Liver (tissue), 9 donors: ENCODE measurements around the gene ERP27. TPM values are rescaled to one million over a fixed set of nuclear protein-coding genes. Genes with fewer than 3 reads are reported as not detected.

Source experiments
- DNase-seq: peaks from one replicate; pipeline ENCODE4 v3.0.0-alpha.2; 2017; ENCODE audit warnings: low spot score
- H3K27ac ChIP-seq, 2 donors: one replicate each; pipeline ENCODE4 v1.7.0; 2013; ENCODE audit warnings: inconsistent platforms in 2 of 2, low read length in 2 of 2, control low read depth in 1 of 2, low read depth in 1 of 2, mild to moderate bottlenecking in 1 of 2
- H3K27me3 ChIP-seq, 4 donors: one replicate each; pipeline versions ENCODE4 v1.6.1 to v1.7.0; 2013; ENCODE audit warnings: low read length in 3 of 4, inconsistent platforms in 1 of 4, mild to moderate bottlenecking in 1 of 4, moderate library complexity in 1 of 4; ENCODE audit not compliant: control insufficient read depth in 4 of 4, insufficient read depth in 4 of 4
- H3K36me3 ChIP-seq, 4 donors: one replicate each; pipeline versions ENCODE4 v1.6.1 to v1.7.0; 2013; ENCODE audit warnings: low read length in 3 of 4, mild to moderate bottlenecking in 3 of 4, low read depth in 1 of 4, moderate library complexity in 1 of 4; ENCODE audit not compliant: control insufficient read depth in 4 of 4, insufficient read depth in 3 of 4
- H3K4me1 ChIP-seq, 4 donors: one replicate each; pipeline versions ENCODE4 v1.6.1 to v1.7.0; 2013; ENCODE audit warnings: low read length in 3 of 4, mild to moderate bottlenecking in 3 of 4, moderate library complexity in 1 of 4; ENCODE audit not compliant: control insufficient read depth in 4 of 4, insufficient read depth in 4 of 4
- H3K4me3 ChIP-seq, 3 donors: one replicate each; pipeline versions ENCODE4 v1.6.1 to v1.7.0; 2013; ENCODE audit warnings: low read length in 3 of 3, control low read depth in 1 of 3, low read depth in 1 of 3, mild to moderate bottlenecking in 1 of 3
- H3K9ac ChIP-seq, 2 donors: one replicate each; pipeline ENCODE4 v1.7.0; 2013; ENCODE audit warnings: low read length in 2 of 2, mild to moderate bottlenecking in 2 of 2, moderate library complexity in 2 of 2, control low read depth in 1 of 2, low read depth in 1 of 2
- H3K9me3 ChIP-seq, 4 donors: one replicate each; pipeline versions ENCODE4 v1.6.1 to v1.7.0; 2013; ENCODE audit warnings: low read length in 3 of 4; ENCODE audit not compliant: control insufficient read depth in 4 of 4
- ATF3 ChIP-seq: IDR thresholded peaks from 2 replicates; pipeline ENCODE4 v1.6.1; 2016; ENCODE audit warnings: antibody characterized with exemption
- CTCF ChIP-seq: fragments of 150-350 bp; IDR thresholded peaks from 2 replicates; pipeline ENCODE4 v1.5.1; 2017; ENCODE audit warnings: improper control_type of control experiment, low read depth, low read length; ENCODE audit not compliant: missing input control
- EGR1 ChIP-seq, 2 donors: IDR thresholded peaks; 2 replicates each; pipeline ENCODE4 v1.6.1; 2016 to 2018; ENCODE audit warnings: antibody characterized with exemption in 2 of 2, low read depth in 2 of 2
- FOXA2 ChIP-seq: IDR thresholded peaks from 2 replicates; pipeline ENCODE4 v1.6.1; 2016; ENCODE audit warnings: antibody characterized with exemption
- GABPA ChIP-seq, 2 donors: IDR thresholded peaks in 1 of 2; conservative IDR thresholded peaks in 1 of 2; 2 replicates each; pipeline ENCODE4 v1.6.1; 2016; ENCODE audit warnings: antibody characterized with exemption in 2 of 2, mild to moderate bottlenecking in 1 of 2, moderate library complexity in 1 of 2
- HNF4A ChIP-seq, 2 donors: conservative IDR thresholded peaks; 2 replicates each; pipeline ENCODE4 v1.6.1; 2016; ENCODE audit warnings: antibody characterized with exemption in 2 of 2, mild to moderate bottlenecking in 2 of 2
- HNF4G ChIP-seq: IDR thresholded peaks from 2 replicates; pipeline ENCODE4 v1.6.1; 2016; ENCODE audit warnings: antibody characterized with exemption
- JUND ChIP-seq, 2 donors: IDR thresholded peaks; 2 replicates each; pipeline ENCODE4 v1.6.1; 2016; ENCODE audit warnings: antibody characterized with exemption in 2 of 2
- NR2F2 ChIP-seq: IDR thresholded peaks from 2 replicates; pipeline ENCODE4 v1.6.1; 2016; ENCODE audit warnings: antibody characterized with exemption
- RAD21 ChIP-seq, 2 donors: IDR thresholded peaks; 2 replicates each; pipeline ENCODE4 v1.6.1; 2016; ENCODE audit warnings: antibody characterized with exemption in 2 of 2, mild to moderate bottlenecking in 2 of 2
- RXRA ChIP-seq, 2 donors: IDR thresholded peaks; 2 replicates each; pipeline ENCODE4 v1.6.1; 2017 to 2018; ENCODE audit warnings: antibody characterized with exemption in 2 of 2, mild to moderate bottlenecking in 1 of 2
- SP1 ChIP-seq: IDR thresholded peaks from 2 replicates; pipeline ENCODE4 v1.6.1; 2018; ENCODE audit warnings: antibody characterized with exemption, mild to moderate bottlenecking
- YY1 ChIP-seq: IDR thresholded peaks from 2 replicates; pipeline ENCODE4 v1.6.1; 2016; ENCODE audit warnings: antibody characterized with exemption, mild to moderate bottlenecking
- ZBTB33 ChIP-seq: IDR thresholded peaks from 2 replicates; pipeline ENCODE4 v1.6.1; 2016; ENCODE audit warnings: antibody characterized with exemption
- WGBS: extraction: QIAGEN DNeasy Blood & Tissue Kit; methylation state at CpG from one replicate; pipeline ENCODE4 v1.1.7; 2013; 5-methylcytosine and 5-hydroxymethylcytosine counted together
- polyA plus RNA-seq, 2 donors: library from polyadenylated mRNA; stranded (reverse) in 1 of 2; unstranded in 1 of 2; fragments of 200-250 nt in 1 of 2; fragments of >200 nt in 1 of 2; fragmentation: Nextera tagmentation in 1 of 2; extraction: Ambion mirVana in 1 of 2; gene quantifications; one replicate each; pipeline versions ENCODE4 v1.2.1 to v1.2.3, GENCODE V29; 2013 to 2015
- total RNA-seq, 2 donors: library from RNA; depleted of rRNA; stranded (reverse); fragments of >200 nt; gene quantifications; one replicate each; pipeline ENCODE4 v1.2.3, GENCODE V29; 2014
- TF ChIP-seq, protein P1 (sequence below): IDR thresholded peaks from 2 replicates; pipeline ENCODE4 v1.6.1; 2016; ENCODE audit warnings: antibody characterized with exemption, mild to moderate bottlenecking
- TF ChIP-seq, protein P2 (sequence below): IDR thresholded peaks from 2 replicates; pipeline ENCODE4 v1.6.1; 2016; ENCODE audit warnings: antibody characterized with exemption
- donor health status: healthy.
- donor health status: healthy.
- donor health status: healthy.
- donor health status: healthy.
- donor health status: healthy.

ERP27 gene
- total and polyA plus RNA-seq, 4 donors = 0.14 to 5.8 (median 0.51) TPM

DNA sequence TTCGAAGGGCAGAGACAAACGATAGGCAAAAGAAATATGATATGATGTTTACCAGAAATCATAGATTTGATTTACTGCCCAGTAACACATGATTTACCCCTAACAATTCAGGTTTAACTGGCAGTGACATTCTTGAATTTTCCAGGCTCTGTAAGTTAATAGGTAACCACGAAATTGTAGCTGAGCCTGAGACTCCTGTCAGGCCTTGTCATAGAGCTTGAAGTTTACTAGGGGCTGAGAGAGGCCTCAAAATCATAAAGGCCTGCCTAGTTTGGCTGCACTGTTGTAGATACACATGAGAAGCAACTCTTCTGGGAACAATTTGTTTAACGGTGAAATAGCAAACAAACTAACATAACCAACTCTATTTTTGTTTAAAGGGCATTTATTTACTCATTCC lies 3.3 kb downstream of the ERP27 start:
- H3K27ac ChIP-seq = no peak overlapping the region
- H3K36me3 ChIP-seq = no peaks in the 10 kb centered on the region
- H3K9me3 ChIP-seq = no peaks in the 10 kb centered on the region
- WGBS = 40% methylated on average over 4 of the region's 4 CpGs
- TF ChIP-seq, protein P1, sequence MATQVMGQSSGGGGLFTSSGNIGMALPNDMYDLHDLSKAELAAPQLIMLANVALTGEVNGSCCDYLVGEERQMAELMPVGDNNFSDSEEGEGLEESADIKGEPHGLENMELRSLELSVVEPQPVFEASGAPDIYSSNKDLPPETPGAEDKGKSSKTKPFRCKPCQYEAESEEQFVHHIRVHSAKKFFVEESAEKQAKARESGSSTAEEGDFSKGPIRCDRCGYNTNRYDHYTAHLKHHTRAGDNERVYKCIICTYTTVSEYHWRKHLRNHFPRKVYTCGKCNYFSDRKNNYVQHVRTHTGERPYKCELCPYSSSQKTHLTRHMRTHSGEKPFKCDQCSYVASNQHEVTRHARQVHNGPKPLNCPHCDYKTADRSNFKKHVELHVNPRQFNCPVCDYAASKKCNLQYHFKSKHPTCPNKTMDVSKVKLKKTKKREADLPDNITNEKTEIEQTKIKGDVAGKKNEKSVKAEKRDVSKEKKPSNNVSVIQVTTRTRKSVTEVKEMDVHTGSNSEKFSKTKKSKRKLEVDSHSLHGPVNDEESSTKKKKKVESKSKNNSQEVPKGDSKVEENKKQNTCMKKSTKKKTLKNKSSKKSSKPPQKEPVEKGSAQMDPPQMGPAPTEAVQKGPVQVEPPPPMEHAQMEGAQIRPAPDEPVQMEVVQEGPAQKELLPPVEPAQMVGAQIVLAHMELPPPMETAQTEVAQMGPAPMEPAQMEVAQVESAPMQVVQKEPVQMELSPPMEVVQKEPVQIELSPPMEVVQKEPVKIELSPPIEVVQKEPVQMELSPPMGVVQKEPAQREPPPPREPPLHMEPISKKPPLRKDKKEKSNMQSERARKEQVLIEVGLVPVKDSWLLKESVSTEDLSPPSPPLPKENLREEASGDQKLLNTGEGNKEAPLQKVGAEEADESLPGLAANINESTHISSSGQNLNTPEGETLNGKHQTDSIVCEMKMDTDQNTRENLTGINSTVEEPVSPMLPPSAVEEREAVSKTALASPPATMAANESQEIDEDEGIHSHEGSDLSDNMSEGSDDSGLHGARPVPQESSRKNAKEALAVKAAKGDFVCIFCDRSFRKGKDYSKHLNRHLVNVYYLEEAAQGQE = no peak
- TF ChIP-seq HNF4A (conservative IDR thresholded peaks at IDR 0.05) = no peak
- TF ChIP-seq YY1 = no peak
- TF ChIP-seq RAD21 (IDR thresholded peaks at IDR 0.05) = no peak
- no peak for TF ChIP-seq RXRA (IDR thresholded peaks at IDR 0.05)
- no peak for TF ChIP-seq ATF3
- TF ChIP-seq HNF4G = no peak
- TF ChIP-seq ZBTB33 = no peak
- H3K4me3 ChIP-seq = no peak overlapping the region
- no peaks in the 10 kb centered on the region for H3K27me3 ChIP-seq
- H3K9ac ChIP-seq = no peak overlapping the region
- no peaks in the 10 kb centered on the region for H3K4me1 ChIP-seq
- DNase-seq = no peak

GRCh38 chr12:14934511-14934910 lies 3.8 kb downstream of the ERP27 start:
- Histone ChIP-seq H3K4me3 (no peak overlapping the region), H3K4me1 (no peaks in the 10 kb centered on the region), H3K27ac (no peak overlapping the region), H3K9me3 (no peaks in the 10 kb centered on the region), H3K27me3 (no peaks in the 10 kb centered on the region), H3K36me3 (no peaks in the 10 kb centered on the region), H3K9ac (no peak overlapping the region)
- WGBS = 96% methylated on average over 2 of the region's 2 CpGs
- DNase-seq = no peak
- TF ChIP-seq YY1 = no peak
- no peak for TF ChIP-seq HNF4A (conservative IDR thresholded peaks at IDR 0.05)
- TF ChIP-seq JUND (IDR thresholded peaks at IDR 0.05) = no peak
- TF ChIP-seq GABPA (IDR thresholded peaks at IDR 0.05 in 1 of 2, conservative IDR thresholded peaks at IDR 0.05 in 1 of 2) = no peak
- TF ChIP-seq HNF4G = no peak
- no peak for TF ChIP-seq SP1
- TF ChIP-seq NR2F2 = no peak

DNA sequence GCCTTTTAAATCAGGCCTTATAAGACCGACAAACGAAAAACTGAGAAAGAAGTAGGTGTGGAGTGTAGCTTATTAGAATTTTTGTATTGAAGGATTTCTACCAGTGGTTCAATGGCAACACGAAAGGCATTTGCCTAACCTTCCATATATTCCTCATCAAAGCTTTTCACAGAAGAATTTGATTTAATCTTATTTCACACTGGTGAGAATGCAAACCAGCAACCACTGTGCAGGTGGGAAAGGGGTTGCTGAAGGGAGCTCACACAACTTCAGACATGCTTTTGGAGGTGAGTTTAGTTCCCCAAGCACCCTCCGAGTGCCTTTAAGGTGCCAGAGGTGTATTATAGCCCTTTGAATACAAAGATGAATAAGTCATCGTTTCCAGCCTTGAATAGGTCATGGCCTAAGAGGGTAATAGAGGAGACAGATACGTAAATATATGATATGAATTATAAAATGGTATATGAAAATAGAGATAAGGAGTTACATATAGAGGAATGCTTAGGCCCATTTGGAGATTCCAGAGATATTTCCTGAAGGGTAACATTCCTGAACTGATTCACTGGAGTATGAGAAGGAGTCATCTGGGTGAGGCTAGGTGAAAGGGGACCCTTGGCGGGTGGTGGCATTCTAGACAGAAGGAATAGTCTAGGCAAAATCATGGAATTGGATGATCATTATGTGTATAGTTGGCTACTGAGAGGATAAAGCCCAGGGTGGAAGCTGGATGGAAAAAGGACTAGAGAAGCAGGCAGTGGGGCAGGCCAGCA lies 6.4 kb downstream of the ERP27 start:
- no peaks in the 10 kb centered on the region for H3K9me3 ChIP-seq
- 96% methylated on average over 7 of the region's 7 CpGs for WGBS

More for the DNA sequence above, 6.4 kb downstream of the ERP27 start:
- no peak overlapping the region for H3K9ac ChIP-seq
- no peaks in the 10 kb centered on the region for H3K27me3 ChIP-seq
- no peak for DNase-seq
- no peak overlapping the region for H3K27ac ChIP-seq
- H3K36me3 ChIP-seq = no peaks in the 10 kb centered on the region
- TF ChIP-seq GABPA (IDR thresholded peaks at IDR 0.05 in 1 of 2, conservative IDR thresholded peaks at IDR 0.05 in 1 of 2) (no peak), RXRA (IDR thresholded peaks at IDR 0.05) (no peak), YY1 (no peak), ATF3 (no peak), CTCF (no peak), EGR1 (IDR thresholded peaks at IDR 0.05; ENCODE audit: low read depth in 2 of 2) (no peak), HNF4G (no peak), HNF4A (conservative IDR thresholded peaks at IDR 0.05) (no peak), ZBTB33 (no peak), FOXA2 (no peak), NR2F2 (no peak), JUND (IDR thresholded peaks at IDR 0.05) (no peak)
- TF ChIP-seq, protein P2, sequence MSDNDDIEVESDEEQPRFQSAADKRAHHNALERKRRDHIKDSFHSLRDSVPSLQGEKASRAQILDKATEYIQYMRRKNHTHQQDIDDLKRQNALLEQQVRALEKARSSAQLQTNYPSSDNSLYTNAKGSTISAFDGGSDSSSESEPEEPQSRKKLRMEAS = no peak
- H3K4me1 ChIP-seq = no peaks in the 10 kb centered on the region
- H3K4me3 ChIP-seq = no peak overlapping the region
